Colonic mucosa (tissue), 4 donors: ENCODE measurements around the gene GSTA4. TPM values are rescaled to one million over a fixed set of nuclear protein-coding genes. Genes with fewer than 3 reads are reported as not detected.
"Not testable (repeated sequence)": the region's sequence is repeated elsewhere in the genome, so short reads cannot be mapped to it uniquely, and the experiment has no call there.

Experiments used
- DNase-seq: peaks from one replicate; pipeline ENCODE4 v3.0.0-alpha.2; 2020
- H3K27ac ChIP-seq: fragments of 200-600 bp; one replicate; pipeline ENCODE4 v1.8.0; 2021
- H3K27me3 ChIP-seq: fragments of 200-600 bp; one replicate; pipeline ENCODE4 v1.8.0; 2021
- H3K36me3 ChIP-seq: fragments of 200-600 bp; one replicate; pipeline ENCODE4 v1.8.0; 2021
- H3K4me1 ChIP-seq: fragments of 200-600 bp; one replicate; pipeline ENCODE4 v1.8.0; 2021; ENCODE audit warnings: mild to moderate bottlenecking
- H3K4me3 ChIP-seq: fragments of 200-600 bp; one replicate; pipeline ENCODE4 v1.8.0; 2021
- H3K9ac ChIP-seq, 2 donors: one replicate each; pipeline ENCODE4 v1.7.0; 2013; ENCODE audit warnings: control low read depth in 2 of 2, low read depth in 2 of 2, low read length in 2 of 2
- H3K9me3 ChIP-seq: fragments of 200-600 bp; one replicate; pipeline ENCODE4 v1.8.0; 2021
- intact Hi-C: fragments of 100-400 bp; cut with DNase I; formaldehyde crosslinking; loops from one replicate; pipeline ENCODE4 v1.14.1; 2022
- total RNA-seq, 2 donors: library from RNA; stranded (reverse); fragmentation: NEBNext Ultra II Directional in 1 of 2; extraction: Animal tissue kit (Norgen Biotek cat#: 25700) in 1 of 2; gene quantifications; one replicate each; pipeline ENCODE4 v1.2.1, GENCODE V29; 2021
- TF ChIP-seq, protein P1 (sequence below): fragments of 200-600 bp; IDR thresholded peaks from one replicate; pipeline ENCODE4 v1.8.0; 2022; ENCODE audit warnings: antibody characterized with exemption, mild to moderate bottlenecking
- donor health status: healthy.
- donor health status: DM: no; HTN: no; CAD: no.
- donor health status: DM: no; HTN: no; CAD: no.

The GSTA4 gene
- total RNA-seq, 2 donors from 2014 or later: 13.5 to 17.0 TPM

DNA sequence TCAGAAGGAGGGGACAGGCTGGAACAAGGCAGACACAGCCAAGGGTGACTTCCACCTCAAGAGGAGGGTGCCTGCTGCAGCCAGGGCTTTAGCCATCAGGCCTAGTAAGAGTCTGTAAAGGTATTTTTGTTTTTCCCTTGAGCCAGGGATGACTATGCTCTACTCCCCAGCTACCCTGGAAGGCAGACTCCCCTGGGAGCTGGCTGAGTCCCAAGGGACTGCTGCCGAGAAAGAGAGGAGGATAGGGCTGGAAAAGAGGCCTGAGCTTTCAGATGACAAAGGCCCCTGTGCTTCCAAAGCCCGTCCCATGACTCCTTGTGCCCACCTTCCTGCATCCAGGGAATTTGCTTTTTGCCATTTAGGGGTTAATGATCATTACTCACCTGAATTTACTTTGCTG lies 14.0 kb upstream of the GSTA4 start:
- Histone ChIP-seq H3K36me3 (peaks cover 4% of the 10 kb centered on the region), H3K4me1 (no peaks in the 10 kb centered on the region), H3K27me3 (no peaks in the 10 kb centered on the region), H3K9me3 (no peaks in the 10 kb centered on the region), H3K27ac (no peak overlapping the region), H3K9ac (no peak overlapping the region), H3K4me3 (no peak overlapping the region)
- TF ChIP-seq, protein P1, sequence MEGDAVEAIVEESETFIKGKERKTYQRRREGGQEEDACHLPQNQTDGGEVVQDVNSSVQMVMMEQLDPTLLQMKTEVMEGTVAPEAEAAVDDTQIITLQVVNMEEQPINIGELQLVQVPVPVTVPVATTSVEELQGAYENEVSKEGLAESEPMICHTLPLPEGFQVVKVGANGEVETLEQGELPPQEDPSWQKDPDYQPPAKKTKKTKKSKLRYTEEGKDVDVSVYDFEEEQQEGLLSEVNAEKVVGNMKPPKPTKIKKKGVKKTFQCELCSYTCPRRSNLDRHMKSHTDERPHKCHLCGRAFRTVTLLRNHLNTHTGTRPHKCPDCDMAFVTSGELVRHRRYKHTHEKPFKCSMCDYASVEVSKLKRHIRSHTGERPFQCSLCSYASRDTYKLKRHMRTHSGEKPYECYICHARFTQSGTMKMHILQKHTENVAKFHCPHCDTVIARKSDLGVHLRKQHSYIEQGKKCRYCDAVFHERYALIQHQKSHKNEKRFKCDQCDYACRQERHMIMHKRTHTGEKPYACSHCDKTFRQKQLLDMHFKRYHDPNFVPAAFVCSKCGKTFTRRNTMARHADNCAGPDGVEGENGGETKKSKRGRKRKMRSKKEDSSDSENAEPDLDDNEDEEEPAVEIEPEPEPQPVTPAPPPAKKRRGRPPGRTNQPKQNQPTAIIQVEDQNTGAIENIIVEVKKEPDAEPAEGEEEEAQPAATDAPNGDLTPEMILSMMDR: no peak
- no peak for DNase-seq
- intact Hi-C loops: no loop called here

DNA sequence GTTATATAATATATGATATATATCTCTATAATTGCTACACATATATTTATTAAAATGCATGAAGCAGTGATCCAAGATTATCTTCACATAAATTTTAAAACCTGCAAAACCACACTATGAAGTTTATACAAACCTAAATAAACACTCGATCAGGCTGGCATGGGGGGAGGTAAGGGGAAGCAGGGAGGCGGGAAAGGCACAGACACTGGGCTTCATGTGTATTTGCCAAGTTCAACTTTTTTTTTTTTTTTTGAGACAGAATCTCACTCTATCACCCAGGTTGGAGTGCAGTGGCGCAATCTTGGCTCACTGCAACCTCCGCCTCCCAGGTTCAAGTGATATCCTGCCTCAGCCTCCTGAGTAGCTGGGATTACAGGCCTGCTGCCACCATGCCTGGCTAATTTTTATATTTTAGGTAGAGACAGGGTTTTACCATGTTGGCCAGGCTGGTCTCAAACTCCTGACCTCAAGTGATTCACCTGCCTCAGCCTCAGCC lies 13.2 kb upstream of the GSTA4 start:
- H3K4me3 ChIP-seq, DNase-seq, H3K4me1 ChIP-seq, H3K9me3 ChIP-seq, H3K9ac ChIP-seq, H3K27me3 ChIP-seq, intact Hi-C loops, H3K36me3 ChIP-seq, H3K27ac ChIP-seq: not testable (repeated sequence)

DNA sequence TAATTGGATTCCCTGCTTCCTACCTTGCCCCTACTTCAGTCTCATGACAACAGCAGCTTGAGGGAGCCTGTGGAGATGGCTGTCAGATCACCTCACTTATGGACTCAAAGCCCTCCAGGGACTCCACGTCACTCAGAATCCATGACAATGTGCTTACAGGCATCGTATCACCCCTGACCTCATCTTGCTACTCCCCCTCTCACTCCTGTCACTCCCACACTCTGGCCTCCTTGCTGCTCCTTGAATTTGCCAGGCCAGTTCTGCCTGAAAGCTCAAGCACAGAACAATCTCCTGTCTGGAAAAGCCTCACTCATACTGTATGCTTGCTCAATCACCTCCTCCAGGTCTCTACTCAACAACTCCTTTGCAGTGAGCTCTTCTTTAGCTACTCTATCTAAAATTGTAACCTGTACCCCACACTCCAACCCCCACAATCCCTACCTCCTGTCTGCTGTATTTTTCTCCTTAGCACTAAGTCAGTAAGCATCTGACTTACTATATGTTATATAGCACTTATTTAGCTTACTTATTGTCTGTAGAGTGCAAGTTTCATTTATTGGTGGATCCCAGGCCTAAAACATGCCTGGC lies 10.7 kb upstream of the GSTA4 start:
- Histone ChIP-seq H3K9ac (no peak overlapping the region), H3K4me3 (no peak overlapping the region), H3K27ac (no peak overlapping the region), H3K9me3 (no peaks in the 10 kb centered on the region), H3K36me3 (no peaks in the 10 kb centered on the region), H3K27me3 (no peaks in the 10 kb centered on the region), H3K4me1 (no peaks in the 10 kb centered on the region)
- no peak for DNase-seq
- intact Hi-C loops: no loop called here
- TF ChIP-seq, protein P1: no peak

DNA sequence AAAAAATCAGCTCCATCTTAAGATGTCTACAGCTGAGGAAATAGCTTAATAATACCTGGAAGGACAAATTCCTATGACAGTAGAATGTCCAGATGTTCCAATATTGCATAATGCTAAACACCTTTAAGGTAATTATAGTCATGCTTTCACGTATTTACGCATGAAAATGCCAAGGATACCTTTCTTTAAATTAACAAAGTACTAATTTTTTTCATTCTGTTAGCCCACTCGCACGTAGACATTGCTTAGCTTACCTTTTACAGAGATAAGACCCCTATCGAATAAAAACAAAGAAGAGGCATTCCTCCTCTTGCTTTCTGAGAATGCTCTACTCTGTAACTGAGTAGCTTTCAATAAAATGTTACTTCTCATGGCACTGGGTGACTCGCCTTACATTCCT lies 4.4 kb upstream of the GSTA4 start:
- H3K36me3 ChIP-seq: no peaks in the 10 kb centered on the region

DNA sequence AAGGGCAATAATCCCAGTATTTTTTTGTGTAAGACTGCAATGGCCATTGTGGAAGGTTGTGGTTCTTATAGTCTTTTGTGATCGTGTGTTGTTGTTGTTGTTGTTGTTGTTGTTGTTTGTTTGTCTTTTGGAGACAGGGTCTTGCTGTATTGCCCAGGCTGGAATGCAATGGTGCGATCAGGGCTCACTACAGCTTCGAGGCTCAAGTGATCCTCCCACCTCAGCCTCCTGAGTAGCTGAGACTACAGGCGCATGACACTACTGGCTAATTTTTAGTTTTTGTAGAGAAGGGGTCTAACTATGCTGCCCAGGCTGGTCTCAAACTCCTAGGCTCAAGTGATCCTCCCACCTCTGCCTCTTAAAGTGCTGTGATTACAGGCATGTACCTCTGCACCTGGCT lies 3.5 kb upstream of the GSTA4 start:
- no peak for DNase-seq
- H3K27ac ChIP-seq: no peak overlapping the region
- intact Hi-C loops: no loop called here
- TF ChIP-seq, protein P1: no peak
- H3K4me1 ChIP-seq: no peaks in the 10 kb centered on the region
- no peaks in the 10 kb centered on the region for H3K9me3 ChIP-seq
- H3K36me3 ChIP-seq: no peaks in the 10 kb centered on the region
- no peaks in the 10 kb centered on the region for H3K27me3 ChIP-seq
- H3K9ac ChIP-seq: no peak overlapping the region
- no peak overlapping the region for H3K4me3 ChIP-seq

More for the DNA sequence above, 4.4 kb upstream of the GSTA4 start:
- no peak for DNase-seq
- Histone ChIP-seq H3K4me1 (no peaks in the 10 kb centered on the region), H3K9ac (no peak overlapping the region), H3K4me3 (no peak overlapping the region), H3K9me3 (no peaks in the 10 kb centered on the region), H3K27ac (no peak overlapping the region), H3K27me3 (no peaks in the 10 kb centered on the region)
- TF ChIP-seq, protein P1: no peak
- intact Hi-C loops: no loop called here

DNA sequence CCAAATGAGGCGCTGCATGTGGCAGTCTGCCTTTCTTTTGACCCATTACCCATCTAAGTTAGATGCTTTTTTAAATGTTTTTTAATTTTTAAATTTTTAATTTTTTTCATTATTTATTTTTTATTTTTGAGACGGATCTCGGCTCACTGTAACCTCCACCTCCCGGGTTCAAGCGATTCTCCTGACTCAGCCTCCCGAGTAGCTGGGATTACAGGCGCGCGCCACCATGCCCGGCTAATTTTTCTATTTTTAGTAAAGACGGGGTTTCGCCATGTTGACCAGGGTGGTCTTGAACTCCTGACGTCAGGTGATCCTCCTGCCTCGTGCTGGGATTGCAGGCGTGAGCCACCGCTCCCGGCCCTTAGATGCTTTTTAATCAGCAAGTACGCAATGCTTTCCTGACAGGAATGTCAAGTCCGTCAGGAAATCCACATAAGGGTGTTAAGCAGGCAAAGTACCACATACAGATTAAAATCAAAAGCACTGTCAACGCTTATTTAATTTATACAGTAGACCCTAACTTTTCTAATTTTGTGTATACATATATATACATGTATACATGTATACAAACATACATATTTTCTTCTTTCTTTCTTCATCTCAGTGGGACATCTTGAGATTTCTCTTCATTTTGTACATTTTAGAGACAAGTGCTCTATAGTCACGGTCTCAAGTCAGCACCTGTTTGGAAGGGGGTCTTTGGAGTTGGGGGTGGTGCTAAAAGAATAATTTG lies 995 bp upstream of the GSTA4 start:
- DNase-seq: peak; percentile 45
- intact Hi-C loops: no loop called here
- TF ChIP-seq, protein P1: no peak
- no peaks in the 10 kb centered on the region for H3K9me3 ChIP-seq
- H3K27me3 ChIP-seq: no peaks in the 10 kb centered on the region
- H3K36me3 ChIP-seq: no peaks in the 10 kb centered on the region
- no peak overlapping the region for H3K9ac ChIP-seq
- peak overlapping the region; percentile 91 for H3K27ac ChIP-seq
- peak overlapping the region; percentile 16 for H3K4me3 ChIP-seq
- peaks cover under 1% of the 10 kb centered on the region for H3K4me1 ChIP-seq
